ENCODE data around the gene PPIH.
"Not testable (repeated sequence)": the region's sequence is repeated elsewhere in the genome, so short reads cannot be mapped to it uniquely, and the experiment has no call there.

PPIH gene

GRCh38 chr1:42723511-42723910 is 65.3 kb downstream of the PPIH start:
- H3K9ac ChIP-seq (ENCODE audit: low read depth in 1 of 2, low read length in 2 of 2), result no peak overlapping the region
- H3K27ac ChIP-seq (ENCODE audit: low read depth in 2 of 2, low read length in 2 of 2), result no peak overlapping the region
- H3K9me3 ChIP-seq (ENCODE audit: control insufficient read depth in 2 of 2, low read length in 2 of 2), result no peaks in the 10 kb centered on the region
- H3K36me3 ChIP-seq (ENCODE audit: control insufficient read depth in 2 of 2, insufficient read depth in 2 of 2, low read length in 2 of 2), result no peaks in the 10 kb centered on the region
- no peak overlapping the region for H3K4me3 ChIP-seq (ENCODE audit: low read length in 2 of 2)
- H3K4me1 ChIP-seq (ENCODE audit: control insufficient read depth in 2 of 2, insufficient read depth in 2 of 2, low read length in 2 of 2), result no peaks in the 10 kb centered on the region
- no peaks in the 10 kb centered on the region for H3K27me3 ChIP-seq (ENCODE audit: control insufficient read depth in 2 of 2, insufficient read depth in 2 of 2, low read length in 2 of 2)

GRCh38 chr1:42725820-42726219 is 67.6 kb downstream of the PPIH start:
- not testable (repeated sequence) for H3K4me3 ChIP-seq (ENCODE audit: low read length in 2 of 2); H3K4me1 ChIP-seq (ENCODE audit: control insufficient read depth in 2 of 2, insufficient read depth in 2 of 2, low read length in 2 of 2); H3K36me3 ChIP-seq (ENCODE audit: control insufficient read depth in 2 of 2, insufficient read depth in 2 of 2, low read length in 2 of 2); H3K9me3 ChIP-seq (ENCODE audit: control insufficient read depth in 2 of 2, low read length in 2 of 2); H3K27me3 ChIP-seq (ENCODE audit: control insufficient read depth in 2 of 2, insufficient read depth in 2 of 2, low read length in 2 of 2); H3K9ac ChIP-seq (ENCODE audit: low read depth in 1 of 2, low read length in 2 of 2); H3K27ac ChIP-seq (ENCODE audit: low read depth in 2 of 2, low read length in 2 of 2)

All from mucosa of rectum (tissue), 2 donors.